Measurements from ENCODE around the gene MBTPS1. TPM values are rescaled to one million over a fixed set of nuclear protein-coding genes. Genes with fewer than 3 reads are reported as not detected.

The MBTPS1 gene
- total RNA-seq, 4 donors from 2014 or later, result 85.1 to 122 (median 105) TPM

DNA sequence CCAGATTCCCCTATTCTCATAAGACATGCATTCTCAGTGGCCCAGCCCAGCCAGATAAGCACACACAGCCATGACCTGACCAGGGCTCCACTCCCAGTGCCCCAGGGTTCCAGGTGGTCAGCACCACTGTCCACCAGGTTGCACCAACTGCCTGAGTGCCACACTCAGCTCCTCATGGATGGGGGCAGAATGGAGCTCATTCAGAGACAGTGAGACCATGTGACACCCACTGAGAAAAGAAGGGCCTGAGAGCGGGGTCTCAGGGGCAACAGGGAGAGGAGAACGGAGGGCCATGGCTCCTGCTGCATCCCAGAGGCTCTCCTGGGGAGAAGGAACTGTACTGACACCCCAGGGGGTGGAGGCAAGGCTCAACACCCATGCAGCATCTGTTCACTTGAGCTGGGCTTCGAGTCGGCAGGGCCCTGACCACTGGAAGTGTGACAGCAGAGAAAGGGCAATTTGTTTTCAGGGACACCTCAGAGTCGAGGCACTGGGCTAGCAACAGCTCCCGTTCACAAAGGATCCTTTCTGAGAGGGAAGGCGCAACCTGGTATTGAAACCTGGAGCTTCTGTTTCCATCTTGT lies 55.4 kb downstream of the MBTPS1 start:
- TF ChIP-seq, protein P1, sequence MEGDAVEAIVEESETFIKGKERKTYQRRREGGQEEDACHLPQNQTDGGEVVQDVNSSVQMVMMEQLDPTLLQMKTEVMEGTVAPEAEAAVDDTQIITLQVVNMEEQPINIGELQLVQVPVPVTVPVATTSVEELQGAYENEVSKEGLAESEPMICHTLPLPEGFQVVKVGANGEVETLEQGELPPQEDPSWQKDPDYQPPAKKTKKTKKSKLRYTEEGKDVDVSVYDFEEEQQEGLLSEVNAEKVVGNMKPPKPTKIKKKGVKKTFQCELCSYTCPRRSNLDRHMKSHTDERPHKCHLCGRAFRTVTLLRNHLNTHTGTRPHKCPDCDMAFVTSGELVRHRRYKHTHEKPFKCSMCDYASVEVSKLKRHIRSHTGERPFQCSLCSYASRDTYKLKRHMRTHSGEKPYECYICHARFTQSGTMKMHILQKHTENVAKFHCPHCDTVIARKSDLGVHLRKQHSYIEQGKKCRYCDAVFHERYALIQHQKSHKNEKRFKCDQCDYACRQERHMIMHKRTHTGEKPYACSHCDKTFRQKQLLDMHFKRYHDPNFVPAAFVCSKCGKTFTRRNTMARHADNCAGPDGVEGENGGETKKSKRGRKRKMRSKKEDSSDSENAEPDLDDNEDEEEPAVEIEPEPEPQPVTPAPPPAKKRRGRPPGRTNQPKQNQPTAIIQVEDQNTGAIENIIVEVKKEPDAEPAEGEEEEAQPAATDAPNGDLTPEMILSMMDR (IDR thresholded peaks at IDR 0.05; ENCODE audit: low read depth), result no peak

DNA sequence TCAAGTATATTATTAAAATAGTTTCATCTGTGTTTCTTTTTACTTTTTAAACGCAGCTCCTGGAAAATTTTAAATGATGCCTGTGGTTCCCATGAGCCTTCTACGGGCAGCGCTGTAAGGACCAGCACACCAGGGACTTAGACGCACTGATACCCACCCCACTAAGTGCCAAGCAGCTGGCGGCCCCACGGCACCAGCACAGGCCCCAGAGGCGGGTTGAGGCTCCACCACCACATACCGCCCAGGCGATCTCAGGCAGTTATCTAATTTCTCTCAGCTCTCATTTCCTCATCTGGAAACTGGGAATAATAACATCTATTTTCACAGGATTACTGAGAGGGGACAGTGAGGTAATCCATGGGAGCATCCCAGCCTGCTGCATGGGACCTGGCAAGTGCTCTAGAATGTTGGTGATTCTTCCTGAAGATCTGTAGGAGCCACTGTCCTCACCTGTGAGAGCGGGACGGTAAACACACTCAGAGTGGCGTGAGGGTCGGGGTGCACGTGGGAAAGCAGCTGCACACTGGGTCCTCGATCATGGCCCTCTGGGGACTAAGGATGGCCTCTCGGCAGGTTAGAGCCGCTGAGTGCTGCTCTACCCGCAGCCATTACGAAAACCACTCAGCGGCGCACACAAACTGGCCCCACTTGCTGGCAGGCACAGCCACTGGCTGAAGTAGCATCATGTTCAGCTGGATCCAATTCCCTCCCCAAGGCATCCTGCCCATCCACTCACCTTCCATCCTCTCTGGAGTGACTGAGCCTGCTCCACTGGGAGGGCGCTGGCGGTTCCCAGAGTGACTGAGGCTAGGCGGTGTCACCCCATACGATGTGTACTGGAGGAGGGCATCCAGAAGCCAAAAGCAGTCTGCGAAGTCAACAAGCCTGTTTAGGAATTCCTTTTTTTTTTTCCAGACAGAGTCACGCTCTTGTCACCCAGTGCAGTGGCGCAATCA lies 56.5 kb downstream of the MBTPS1 start:
- TF ChIP-seq, protein P1 (IDR thresholded peaks at IDR 0.05; ENCODE audit: low read depth), result no peak

DNA sequence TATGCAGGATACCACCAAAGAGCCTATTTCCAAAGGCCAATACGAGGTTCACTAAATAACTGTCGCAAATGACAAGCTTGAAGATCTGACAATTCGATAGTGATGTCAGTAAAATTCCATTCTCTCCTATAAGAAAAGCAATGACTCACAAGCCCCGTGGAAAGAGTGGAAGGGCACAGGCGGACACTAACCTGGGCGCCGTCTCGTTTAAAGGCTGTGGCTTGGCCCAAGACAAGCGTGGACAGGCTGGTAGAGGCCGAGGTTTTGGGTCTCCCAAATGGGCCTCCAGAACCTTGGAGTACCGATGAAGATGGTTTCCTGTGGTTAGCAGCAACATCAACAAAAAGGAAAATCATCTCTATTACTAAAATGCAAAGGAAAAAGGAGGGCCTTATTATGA lies 57.6 kb downstream of the MBTPS1 start:
- TF ChIP-seq, protein P1 (IDR thresholded peaks at IDR 0.05; ENCODE audit: low read depth), result no peak

DNA sequence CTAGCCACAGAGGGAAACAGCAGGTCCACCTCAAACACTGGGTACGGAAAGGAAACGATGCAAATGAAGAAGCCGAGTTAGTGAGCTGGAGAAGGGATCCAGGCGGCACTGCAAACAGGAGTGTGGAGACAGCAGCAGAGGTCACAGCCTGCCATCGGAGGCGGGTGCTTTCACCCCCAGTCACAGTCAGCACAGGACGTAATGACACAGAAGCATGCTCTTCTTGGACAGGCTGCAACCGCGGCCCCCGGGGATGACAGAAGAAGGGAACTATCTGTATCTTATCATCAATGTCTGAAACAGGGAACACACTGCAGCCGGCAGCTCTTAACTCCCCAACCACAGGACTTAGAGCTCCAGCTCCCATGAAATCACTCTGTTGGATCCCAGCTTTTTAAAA lies 58.1 kb downstream of the MBTPS1 start:
- TF ChIP-seq, protein P1 (IDR thresholded peaks at IDR 0.05; ENCODE audit: low read depth), result no peak

DNA sequence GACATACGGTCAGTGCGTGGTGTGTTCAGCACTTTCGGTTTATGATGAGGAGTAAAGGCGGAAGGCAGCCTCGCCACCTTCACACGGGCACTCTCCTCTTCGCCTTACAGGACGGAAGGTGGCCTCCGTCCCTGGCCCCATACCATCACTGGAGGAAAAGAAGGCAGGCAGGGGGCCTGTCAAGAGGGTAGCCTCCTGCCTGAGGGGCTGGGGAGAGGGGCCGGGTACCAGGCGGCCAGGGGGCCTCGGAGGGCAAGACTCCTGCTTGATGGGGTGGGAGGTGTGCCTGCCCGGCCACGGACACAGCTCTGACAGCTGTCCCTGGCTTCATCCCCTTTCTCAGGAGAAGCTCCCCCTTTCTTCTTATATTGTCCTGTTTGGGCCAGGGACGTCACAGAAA lies 58.5 kb downstream of the MBTPS1 start:
- TF ChIP-seq, protein P1 (IDR thresholded peaks at IDR 0.05; ENCODE audit: low read depth), result no peak

DNA sequence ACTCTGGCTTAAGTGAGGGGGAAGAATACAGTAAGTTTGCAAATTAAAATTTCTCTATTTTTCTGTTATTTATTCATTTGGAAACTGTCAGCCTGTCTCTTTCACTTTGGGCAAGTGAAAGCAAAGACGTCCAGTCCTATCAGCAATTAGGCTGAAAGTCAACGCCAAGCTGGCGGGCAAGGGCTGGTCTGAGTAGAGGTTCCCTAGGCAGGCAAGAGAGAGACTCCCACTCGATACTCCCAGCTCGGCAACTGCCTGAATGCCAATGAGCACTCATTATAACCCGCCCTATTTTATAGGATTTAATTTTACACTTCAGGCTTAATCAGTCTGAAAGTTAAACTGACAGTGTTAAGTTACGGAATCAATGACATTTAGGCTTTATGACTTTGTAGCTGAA lies 59.8 kb downstream of the MBTPS1 start:
- TF ChIP-seq, protein P1 (IDR thresholded peaks at IDR 0.05; ENCODE audit: low read depth), result no peak
